Measurements from ENCODE around the gene KRT82.

KRT82 gene

DNA sequence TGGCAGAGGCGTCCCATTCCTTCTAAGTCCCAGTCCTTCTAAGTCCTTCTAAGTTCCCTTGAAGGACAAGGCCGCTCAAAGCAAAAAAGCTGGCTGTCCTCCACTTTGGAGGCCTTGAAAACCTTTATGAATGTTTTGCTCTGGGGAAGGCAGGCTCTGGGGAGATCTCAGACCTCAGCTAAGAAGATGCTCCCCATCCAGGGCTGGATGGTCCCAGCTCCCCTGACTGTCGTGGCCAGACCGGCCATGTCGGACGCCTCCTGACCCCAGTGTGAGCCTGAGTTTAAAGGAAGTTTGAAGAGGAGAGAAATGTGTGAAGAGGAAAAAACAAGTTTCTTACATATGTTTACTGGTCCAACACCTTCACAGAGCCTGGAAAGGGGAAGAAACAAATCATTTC lies 26.6 kb downstream of the KRT82 start:
- no peak for DNase-seq

DNA sequence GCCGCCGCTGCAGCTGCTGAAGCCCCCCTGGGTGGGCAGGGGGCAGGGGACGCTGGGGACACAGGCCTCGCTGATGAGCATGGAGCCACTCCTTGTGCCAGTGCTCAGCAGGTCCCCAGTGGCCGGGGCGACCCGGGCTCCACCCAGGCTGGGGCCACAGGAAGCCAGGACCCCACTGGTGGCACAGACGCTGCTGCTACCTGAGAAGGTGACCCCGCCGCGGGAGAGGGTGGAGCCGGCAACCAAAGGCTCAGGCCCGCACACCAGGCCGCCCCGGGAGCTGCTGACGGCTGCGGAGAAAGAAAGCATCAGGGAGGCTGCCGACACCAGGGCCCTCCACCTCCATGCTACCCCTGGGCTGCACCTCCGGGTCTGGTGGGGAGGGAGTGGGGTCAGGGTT lies 28.0 kb downstream of the KRT82 start:
- no peak for DNase-seq

DNA sequence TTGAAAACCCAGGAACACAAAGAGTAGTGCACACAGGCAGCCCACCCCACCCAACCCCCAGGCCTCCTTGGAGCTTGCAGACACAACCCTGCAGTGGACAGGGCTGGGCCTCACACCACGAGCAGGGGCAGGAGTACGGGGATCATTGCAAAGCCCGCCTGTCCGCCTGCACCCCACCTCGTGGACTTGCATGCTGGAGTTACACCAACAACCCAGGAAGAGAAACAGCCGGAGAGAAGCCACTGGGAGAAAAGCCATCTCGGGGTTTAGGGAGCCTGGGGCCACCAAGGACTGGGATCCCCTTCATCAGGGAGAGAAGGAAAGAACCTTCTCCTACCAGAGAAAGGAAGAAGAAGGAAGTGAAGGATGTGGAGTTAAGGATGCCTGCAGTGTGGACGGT lies 28.9 kb downstream of the KRT82 start:
- DNase-seq, result no peak

DNA sequence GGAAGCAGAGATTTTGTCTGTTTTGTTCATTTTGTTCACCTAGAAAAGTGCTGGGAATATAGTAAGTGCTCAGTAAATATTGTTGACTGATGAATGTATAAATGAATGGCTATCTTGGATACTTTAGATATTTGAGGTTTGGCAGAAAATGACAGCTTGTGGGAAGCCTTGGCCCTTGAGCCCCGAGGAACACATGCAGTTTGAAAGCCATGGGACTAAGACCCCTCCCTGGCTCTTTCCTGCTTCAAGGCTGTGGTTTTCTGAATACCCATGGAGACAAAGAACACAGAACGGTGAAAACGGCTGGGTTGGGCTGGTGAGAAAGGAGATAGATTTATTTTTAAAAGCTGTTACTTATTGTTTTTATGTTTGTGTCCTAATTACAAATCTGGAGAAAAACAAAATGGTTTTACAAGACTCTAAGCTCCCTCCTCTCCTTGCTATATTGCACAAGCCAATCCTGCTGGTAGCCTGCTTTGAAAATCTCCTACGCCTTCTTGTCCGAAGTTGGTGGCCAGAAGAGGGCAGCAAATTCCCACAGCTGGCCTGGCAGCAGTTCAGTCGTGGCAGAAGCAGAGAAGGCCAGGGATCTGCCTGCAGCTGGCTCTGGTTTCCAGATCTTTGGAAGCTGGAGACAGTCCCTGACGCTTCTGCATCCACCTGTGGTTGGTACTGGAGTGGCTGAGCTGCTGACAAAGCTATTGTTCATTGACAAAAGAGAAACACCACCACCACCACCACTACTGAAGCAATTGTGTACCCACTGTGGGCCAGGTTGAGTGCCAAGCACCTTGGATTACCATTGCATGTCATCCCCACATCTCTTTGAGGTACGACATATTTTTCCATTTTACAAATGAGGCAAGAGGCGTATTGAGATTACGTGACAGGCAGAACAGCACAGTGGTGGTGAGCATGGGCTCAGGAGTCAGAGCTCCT lies 33.6 kb downstream of the KRT82 start:
- DNase-seq, result peak; percentile 61 to 71

DNA sequence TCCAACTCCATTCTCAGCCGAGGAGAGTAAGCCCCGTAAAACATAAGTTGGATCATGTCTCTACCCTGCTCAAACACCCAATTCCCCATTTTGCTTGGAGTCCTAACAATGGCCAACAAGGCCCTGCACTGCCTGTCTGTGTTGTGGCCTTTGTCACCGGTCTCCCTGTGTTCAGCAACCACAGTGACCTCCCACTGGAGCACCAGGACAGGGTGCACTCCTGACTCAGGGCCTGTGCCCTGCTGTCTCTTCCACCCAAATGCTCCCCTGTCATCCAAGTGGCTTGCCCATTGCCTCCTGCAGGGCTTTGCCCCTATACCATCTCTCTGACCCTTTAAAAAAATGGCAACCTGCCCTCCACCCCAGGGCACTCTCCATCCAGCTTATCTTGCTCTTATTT lies 34.4 kb downstream of the KRT82 start:
- no peak for DNase-seq

DNA sequence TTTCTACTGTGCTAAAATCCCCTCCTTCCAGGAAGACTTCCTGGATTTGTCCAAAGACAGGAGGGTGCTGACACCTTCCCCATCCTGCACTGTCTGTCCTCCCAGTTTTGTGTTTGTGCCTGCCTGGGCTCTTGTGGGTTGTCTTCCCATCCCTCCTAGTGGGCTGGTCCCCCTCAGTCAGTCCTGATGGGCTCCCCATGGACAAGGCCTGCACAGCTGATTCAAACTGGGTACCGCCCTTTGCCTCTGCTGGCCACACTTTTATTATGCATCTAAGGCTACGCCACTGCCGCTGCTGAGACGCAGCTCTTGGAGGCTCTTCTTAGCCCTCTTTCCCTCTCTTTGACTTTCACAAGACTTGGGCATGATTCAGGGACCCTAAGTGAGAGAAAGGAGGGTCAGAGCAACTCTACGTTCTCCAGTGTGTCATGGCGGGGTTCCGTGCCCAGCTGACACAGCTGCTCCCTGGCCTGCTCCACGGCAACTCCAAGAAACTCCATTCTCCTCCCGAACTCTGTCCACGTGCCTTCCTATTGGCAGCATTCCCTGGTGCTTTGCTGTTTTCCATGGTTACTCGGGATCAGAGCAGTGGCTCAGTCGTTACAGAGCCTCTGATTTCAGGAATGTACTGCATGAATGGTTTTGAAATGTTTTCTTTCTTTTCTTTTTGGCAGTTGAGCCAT lies 35.1 kb downstream of the KRT82 start:
- no peak for DNase-seq

DNA sequence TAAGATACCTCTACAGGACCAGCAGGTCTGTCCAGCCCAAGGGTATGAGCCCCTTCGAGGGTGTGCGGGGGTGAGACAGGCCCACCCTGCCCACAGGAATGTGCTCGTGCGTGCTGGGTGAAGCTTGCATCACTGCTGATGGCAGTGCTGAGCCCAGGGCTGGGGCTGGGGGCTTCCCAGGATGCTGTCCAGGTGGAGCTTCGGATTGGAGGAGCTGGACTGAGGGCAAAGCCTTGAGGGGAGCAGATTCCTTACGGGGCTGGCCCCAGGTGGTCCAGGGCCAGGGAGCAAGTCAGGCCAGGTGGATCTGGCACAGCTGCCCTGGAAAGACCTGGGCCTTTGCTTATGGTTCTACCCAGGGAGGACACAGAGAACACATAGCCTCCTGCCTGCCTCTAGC lies 36.3 kb downstream of the KRT82 start:
- DNase-seq, result no peak

DNA sequence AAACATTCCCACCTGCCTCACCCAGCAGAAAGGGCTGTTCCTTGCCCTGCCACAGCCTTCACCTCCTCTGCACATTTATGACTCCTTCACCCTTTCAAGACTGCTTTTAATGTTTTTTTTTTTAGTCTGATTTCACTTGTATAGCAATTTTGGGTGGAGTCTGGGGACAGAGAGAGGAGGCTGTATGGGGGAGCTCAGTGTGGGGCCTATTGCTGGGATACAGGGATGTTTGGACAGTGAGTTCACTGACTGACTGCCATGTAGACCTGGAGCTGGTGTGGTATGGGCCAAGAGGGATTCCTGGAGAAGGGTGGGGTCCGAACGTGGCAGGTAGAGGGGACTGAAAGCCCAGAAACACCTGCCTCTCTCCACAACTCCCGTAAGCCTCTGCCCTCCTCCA lies 36.9 kb downstream of the KRT82 start:
- DNase-seq, result no peak

DNA sequence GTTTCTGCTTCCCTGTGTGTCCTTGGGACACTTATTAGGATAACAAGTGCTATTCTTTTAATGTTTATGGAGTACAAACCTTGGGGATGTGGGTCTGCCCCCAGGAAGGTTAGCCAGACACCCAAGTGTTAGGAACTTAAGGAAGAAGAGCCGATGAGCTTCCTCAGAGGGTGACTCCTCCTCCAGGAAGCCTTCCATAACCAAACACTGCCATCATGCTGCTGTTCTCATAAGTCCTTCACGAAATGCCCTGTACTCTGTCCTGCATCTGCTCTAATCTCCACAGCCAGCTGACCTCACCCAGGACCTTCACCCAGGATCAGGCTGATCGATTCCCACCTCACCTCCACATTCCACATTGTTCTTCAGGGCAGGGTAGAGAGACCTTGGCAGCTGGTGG lies 37.6 kb downstream of the KRT82 start:
- DNase-seq, result no peak

DNA sequence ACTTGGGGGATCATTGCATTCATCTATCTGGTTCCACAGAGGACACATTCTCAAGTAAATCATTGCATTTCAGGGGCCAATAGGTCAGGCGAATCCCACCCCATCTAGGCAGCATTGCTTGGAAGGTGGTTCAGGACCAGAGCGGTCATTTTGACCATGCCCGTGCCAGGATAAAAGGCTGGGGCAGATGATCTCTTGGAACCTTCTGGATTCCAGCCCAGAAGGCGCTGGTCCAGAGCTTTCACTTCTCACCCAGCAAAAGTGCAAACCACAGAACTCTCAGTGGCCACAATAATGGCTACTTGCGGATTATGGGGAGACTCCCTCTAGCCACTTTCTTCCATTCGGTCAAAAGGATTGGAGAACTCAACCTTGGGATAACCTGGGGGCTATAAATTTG lies 38.3 kb downstream of the KRT82 start:
- no peak for DNase-seq

DNA sequence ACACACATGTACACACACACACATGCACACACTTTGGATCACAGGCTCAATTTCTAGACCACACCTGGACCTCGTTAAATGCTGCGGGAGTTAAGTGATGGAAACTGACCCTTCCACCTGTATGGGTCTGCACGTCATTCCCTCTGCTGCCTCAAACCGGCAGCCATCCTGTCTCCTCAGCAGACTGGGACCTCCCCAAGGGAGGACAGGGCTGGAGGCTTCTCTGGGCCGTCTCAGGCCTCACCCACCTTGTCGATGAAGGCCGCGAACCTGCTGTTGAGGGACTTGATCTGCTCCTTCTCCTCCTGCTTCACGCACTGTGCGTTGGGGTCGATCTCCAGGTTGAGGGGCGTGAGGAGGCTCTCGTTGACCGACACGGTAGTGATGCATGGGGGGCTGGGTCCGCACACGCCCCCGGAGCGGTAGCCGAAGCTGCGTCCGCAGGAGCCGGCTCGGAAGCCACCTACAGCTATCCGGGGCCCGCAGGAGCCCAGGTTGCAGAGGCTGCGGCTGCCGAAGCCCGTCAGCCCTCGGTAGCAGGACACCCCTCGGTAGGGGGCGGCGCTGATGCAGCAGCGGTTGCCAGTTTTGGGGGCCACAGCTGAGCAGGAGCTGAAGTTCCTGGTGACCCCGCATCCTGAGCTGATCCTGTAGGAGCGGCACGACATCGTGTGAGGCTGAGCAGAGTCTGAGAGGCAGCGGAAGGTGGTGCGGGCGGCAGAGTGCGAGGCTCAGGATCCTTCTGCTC lies 39.2 kb downstream of the KRT82 start, which contains the start of gene KRT85:
Gene KRT85 (minus strand): TSS at position 744 of the 748 bp plus-strand sequence. CDS start 76 bp downstream, at position 668.
- no peak for DNase-seq

DNA sequence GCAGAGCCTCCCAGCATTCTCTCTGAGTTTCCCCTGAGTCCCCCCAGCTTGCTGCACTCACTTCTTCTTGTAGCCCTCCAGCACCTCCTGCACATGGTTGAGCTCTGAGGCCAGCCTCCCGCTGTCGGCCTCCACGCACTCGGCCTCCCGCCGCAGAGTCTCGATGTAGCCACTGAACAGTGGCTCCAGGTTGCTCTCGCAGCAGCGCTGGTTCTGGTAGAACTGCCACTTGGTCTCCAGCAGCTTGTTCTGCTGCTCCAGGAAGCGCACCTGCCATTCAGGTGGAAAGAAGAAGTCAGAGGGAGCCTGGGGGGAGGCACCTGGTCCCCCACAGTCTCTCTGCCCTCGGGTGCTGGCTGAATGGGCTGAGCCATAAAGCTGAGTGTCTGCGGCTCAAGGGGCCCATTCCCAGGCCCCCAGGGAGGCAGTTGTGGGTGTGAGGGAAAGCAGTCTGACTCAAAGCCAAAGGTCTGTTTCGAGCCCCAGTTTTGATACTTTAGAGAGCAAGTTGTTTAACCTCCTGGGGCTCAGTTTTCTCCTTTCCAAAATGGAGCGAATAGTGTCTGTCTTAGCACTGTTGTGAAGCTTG lies 41.1 kb downstream of the KRT82 start:
- DNase-seq, result no peak

DNA sequence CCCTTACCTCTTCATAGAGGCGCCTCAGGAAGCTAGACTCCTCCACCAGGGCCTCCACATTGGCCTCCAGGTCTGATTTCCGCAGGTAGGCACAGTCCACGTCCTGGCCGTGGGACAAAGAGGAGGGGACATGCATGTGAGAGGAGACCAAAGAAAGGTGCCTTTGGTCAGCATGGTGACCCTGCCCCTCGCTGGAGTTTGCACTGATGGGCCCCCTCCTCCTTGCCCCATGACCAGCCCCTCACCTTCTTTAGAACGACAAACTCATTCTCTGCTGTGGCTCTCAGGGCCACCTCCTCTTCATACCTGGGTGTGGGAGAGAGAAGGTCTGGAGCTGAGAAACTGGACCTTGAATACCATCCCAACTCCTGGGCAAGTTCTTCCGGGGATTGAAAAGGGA lies 42.1 kb downstream of the KRT82 start:
- DNase-seq, result no peak

DNA sequence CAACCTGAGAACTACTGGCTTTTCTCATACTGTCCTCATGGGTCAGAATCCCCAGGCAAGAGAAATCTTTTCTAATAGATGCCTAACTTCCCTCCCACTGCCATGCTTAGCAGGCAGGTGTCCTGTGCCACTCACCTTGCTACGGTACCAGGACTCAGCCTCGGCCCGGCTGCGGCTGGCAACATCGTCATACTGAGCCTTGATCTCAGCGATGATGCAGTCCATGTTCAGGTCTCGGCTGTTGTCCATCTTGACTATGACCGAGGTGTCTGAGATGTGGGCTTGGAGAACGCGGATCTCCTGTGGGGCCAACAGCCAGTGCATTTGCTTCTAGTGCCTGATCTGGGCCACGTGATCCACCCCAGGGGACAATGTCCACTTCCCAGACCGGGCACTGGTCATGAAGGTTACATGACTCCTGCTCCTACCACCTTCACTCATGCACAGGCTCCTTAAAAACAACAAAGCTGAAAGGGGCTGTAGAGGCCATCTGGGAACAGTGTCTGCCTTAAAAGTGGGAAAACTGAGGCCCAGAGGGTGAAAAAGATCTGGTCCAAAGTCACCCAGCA lies 42.9 kb downstream of the KRT82 start:
- DNase-seq, result no peak

DNA sequence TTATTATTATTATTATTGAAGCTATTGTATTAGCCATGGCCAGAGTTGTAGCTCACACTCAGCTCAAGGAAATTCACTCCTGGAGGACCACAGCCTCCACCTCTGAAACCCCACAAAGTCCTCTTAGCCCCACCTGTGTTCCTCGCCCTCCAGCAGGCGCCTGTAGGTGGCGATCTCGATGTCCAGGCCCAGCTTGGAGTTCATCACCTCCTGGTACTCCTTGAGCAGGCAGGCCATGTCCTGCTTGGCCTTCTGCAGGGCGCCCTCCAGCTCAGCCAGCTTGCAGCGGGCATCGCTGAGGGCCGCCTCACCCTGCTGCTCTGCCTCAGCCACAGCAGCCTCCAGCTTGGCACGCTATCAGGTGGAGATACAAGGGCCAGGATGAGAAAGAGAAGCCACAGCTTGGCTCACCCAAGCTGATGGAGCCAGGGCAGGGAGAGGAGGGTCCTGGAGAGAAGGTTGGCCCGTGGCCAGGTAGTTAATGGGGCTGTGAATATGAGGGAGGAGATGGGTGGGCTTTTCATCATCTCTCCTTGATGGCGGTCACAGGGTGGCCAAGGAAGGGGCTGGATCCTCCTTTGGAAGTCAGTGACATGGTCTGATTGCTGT lies 43.9 kb downstream of the KRT82 start:
- DNase-seq, result peak in 1 of 2 experiments; percentile 11

DNA sequence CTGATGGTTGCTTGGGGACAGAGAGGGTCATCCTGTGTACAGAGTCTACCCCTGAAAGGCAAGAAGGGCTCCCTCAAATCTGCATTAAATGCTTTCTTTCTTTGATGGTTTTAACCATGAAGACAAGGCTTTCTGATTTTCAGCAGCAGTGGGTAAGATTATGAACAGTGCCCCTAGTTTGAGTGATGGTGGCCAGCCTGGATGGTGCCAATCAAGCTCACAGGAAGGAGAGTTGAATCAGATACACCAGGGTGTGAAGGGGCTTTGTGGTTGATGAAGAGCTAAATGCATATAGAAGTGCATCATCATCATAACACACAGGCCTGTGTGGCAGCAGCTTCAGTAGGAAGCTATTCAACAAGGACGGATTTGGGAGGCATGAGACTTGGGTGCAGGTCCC lies 44.6 kb downstream of the KRT82 start:
- no peak for DNase-seq

DNA sequence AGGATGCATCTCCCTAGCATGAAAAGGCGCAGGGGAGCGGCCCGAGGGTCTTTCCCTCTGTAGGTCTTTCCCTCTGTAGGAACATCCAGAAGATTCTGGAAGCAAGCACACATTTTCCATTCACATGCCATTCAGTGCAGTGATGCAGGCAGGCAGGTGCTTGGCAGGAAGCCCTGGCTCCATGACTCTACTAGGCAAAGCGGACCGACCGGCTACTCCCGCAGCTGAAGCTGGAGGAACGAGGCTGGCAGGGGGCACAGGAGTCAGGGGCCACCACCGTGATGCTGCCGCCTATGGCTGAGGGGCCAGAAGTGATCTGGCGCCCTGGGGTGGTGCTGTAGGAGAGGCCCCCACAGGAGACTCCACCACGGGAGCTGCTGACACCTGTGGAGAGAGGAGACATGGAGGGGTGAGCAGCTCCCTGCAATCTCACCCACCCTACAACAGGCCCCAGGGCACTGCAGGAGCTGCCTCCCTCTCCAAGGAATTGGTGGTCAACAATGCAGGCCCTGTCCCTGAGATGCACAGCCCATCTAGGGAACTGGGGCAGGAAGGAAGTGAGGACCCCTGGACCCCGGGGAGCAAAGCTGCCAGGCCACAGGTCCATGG lies 45.4 kb downstream of the KRT82 start:
- DNase-seq, result no peak

DNA sequence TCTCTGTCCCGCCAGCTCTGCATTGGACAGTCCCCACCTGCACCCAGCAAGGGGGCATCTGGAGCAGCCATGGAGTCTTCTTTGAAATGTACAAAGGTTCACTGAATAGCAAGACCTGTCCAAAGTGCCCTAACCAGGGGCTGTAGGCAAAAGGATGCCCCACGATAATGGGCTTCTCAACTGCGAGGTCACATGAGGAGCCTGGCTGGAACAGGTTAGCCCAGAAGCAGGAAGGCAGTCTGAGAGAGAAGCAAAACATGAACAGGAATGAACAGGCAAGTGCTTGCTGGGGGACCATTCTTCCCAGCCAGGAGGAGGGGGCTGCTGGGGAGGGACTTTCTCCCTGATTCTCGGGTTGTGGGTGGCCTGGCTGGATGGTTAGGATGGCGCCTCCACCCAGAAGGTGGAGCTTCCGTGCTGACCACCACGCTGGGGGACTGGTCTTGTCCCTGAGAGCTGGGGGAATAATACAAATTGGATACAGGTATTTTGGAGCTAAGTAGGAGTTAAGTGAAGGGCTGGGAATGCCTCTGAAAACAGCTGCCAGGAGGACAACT lies 46.0 kb downstream of the KRT82 start:
- no peak for DNase-seq

DNA sequence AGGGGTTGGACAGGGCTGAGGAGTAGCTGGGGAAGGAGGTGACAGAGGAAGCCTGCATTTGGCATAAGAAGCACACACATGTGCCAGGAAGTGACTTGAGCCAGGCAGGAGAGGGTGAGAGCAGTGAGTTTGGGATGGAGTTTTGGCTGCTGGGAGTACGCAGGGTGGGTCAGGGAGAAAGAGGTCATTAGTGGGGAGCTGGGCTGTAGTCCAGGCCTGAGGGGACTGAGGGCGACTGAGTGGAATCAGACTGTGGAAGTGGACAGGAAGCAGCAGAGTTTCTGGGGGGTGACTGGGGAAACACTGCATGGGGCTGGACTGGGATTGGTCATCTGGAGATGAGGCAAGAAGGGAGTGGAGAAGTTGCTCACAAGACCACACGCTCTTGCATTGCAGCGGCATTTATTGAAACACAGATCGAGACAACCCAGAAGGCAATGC lies 46.5 kb downstream of the KRT82 start:
- no peak for DNase-seq

DNA sequence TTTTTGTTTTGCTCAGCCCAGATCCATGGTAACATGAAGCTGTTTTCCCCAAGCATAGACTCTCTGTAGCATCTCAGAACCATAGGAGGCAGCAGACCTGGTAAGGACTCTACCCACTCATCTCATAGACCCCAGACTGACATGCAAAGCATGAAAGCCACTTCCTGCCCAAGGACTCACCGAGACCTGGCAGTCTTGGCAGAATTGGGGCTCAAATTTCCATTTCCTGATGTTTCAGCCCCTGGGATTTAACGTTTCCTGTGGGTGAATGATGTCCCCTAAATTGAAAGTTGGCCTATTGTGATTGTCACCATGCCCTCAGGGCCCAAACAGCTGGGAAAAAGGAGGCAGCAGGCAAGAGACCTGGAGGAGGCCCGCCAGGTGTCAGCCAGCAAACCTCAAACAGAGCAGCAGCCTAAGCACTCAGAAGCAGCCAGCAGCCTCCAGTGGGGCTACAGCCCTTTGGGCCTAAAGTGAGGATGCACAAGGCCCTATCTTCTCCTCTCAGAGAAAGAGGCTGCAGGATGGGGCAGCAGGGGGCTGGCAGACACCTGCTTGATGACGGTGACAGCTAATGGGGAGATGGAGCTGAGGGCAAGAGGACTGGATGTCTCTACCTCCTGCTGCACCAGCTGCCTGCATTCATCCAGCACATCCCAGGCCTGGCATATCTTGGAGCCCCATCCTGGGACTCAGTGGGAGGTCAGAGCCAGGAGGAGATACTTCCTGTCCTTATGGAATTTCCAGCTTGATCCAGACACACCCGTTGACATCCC lies 47.4 kb downstream of the KRT82 start:
- no peak for DNase-seq
